GM12874 (cell line): ENCODE results near the gene TAOK3.

Experiments
- CTCF ChIP-seq: IDR thresholded peaks from 2 replicates; pipeline ENCODE4 v1.5.1; 2011; ENCODE audit warnings: low read depth, mild to moderate bottlenecking, control low read depth, low read length, moderate library complexity; ENCODE audit not compliant: insufficient read depth

TAOK3 gene

GRCh38 chr12:118259079-118259478, 113.6 kb downstream of the TAOK3 start:
- no peak for TF ChIP-seq CTCF

GRCh38 chr12:118256352-118256751, 116.4 kb downstream of the TAOK3 start:
- TF ChIP-seq CTCF: no peak

- no peak for TF ChIP-seq CTCF
These were observed 123.2 kb downstream of the TAOK3 start for GRCh38 chr12:118249547-118249946.

- TF ChIP-seq CTCF: no peak
These were observed 133.8 kb downstream of the TAOK3 start for GRCh38 chr12:118238888-118239287.

GRCh38 chr12:118237908-118238307, 134.8 kb downstream of the TAOK3 start:
- TF ChIP-seq CTCF: no peak

GRCh38 chr12:118237052-118237665, 135.5 kb downstream of the TAOK3 start:
- TF ChIP-seq CTCF: no peak

- TF ChIP-seq CTCF: no peak
These were observed 152.0 kb downstream of the TAOK3 start for GRCh38 chr12:118220702-118221101.
